Fibroblast of villous mesenchyme (primary cell): ENCODE results near the gene SIRPG. TPM values are rescaled to one million over a fixed set of nuclear protein-coding genes. Genes with fewer than 3 reads are reported as not detected.

ENCODE experiments used
- DNase-seq: peaks from one replicate; pipeline ENCODE4 v3.0.0-alpha.2; 2010; ENCODE audit warnings: low read depth
- H3K4me3 ChIP-seq: 2 replicates; pipeline ENCODE4 v1.5.1; 2011; ENCODE audit warnings: low read depth, mild to moderate bottlenecking, low read length
- total RNA-seq: library from RNA; depleted of rRNA; stranded (reverse); fragments of >200 nt; gene quantifications from 2 replicates; pipeline ENCODE4 v1.2.3, GENCODE V29; 2012
- TF ChIP-seq, protein P1 (sequence below): IDR thresholded peaks from 2 replicates; pipeline ENCODE4 v1.5.1; 2012; ENCODE audit warnings: low read depth, mild to moderate bottlenecking, low read length; ENCODE audit not compliant: insufficient read depth

Gene SIRPG
- total RNA-seq, 1 donor = not detected

DNA sequence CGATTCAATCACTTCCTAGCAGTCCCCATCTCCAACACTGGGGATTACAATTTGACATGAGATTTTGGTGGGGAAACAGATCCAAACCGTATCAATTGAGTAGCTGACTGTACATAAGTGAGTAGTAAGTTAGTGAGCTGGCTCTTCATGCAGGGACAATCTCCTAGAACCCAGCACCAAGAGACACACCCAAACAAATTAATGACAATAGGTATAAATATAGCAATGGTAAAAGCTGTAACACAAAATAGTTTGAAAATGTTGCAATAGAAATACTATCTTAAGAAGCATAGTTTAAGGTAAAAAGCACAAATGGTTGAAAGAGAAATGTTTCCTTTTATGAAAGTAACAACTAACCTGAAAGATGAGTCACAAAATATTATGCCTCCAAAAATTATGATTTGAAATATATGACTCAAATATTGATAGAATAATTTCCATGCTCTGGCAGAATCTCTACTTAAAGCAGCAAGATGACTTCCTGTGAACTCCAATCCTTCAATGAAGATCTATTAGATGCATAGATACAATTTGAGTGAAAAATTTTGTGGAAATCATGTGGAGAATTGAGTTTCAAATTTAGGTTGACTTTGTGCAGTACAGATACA lies 32.4 kb downstream of the SIRPG start:
- no peak for DNase-seq
- TF ChIP-seq, protein P1, sequence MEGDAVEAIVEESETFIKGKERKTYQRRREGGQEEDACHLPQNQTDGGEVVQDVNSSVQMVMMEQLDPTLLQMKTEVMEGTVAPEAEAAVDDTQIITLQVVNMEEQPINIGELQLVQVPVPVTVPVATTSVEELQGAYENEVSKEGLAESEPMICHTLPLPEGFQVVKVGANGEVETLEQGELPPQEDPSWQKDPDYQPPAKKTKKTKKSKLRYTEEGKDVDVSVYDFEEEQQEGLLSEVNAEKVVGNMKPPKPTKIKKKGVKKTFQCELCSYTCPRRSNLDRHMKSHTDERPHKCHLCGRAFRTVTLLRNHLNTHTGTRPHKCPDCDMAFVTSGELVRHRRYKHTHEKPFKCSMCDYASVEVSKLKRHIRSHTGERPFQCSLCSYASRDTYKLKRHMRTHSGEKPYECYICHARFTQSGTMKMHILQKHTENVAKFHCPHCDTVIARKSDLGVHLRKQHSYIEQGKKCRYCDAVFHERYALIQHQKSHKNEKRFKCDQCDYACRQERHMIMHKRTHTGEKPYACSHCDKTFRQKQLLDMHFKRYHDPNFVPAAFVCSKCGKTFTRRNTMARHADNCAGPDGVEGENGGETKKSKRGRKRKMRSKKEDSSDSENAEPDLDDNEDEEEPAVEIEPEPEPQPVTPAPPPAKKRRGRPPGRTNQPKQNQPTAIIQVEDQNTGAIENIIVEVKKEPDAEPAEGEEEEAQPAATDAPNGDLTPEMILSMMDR = no peak
- H3K4me3 ChIP-seq = no peak overlapping the region

DNA sequence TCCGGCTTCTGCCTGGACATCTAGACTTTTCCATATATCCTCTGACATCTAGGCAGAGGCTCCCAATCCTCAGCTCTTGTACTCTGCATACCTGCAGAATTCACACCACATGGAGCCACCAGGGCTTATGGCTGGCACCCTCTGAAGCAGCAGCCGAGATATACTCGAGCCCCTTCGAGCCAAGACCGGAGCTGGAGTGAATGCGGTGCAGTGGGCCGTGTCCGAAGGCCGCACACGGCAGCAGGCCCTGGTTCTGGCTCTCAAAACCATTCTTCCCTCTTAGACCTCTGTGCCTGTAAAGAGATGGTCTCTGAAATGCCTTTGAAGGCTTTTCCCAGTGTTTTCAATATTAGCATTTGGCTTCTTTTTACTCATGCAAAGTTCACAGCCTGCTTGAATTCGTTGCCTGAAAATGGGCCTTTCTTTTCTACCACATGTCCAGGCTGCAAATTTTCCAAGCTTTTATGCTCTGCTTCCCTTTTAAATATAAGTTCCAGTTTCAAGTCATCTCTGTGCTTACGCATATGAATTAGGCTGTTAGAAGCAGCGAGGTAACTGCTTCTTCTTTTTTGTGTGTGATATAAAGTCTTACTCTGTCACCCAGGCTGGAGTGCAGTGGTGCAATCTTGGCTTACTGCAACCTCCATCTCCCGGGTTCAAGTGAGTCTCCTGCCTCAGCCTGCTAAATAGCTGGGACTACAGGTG lies 33.9 kb downstream of the SIRPG start:
- no peak overlapping the region for H3K4me3 ChIP-seq
- TF ChIP-seq, protein P1 = no peak
- no peak for DNase-seq

DNA sequence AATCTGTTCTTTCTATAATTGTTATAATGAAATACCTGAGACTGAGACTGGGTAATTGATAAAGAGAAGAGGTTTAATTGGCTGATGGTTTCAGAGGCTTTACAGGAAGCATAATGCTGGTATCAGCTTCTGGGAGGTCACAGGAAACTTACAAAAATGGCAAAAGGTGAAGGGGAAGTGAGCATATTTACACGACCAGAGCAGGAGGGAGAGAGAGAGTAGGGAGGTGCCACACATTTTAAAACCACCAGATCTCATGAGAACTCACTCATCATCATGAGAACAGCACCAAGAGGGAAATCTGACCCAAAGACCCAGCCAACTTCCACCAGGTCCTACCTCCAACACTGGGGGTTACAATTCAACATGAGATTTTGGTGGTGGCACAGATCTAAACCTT lies 35.1 kb downstream of the SIRPG start:
- TF ChIP-seq, protein P1 = no peak
- no peak overlapping the region for H3K4me3 ChIP-seq
- no peak for DNase-seq

DNA sequence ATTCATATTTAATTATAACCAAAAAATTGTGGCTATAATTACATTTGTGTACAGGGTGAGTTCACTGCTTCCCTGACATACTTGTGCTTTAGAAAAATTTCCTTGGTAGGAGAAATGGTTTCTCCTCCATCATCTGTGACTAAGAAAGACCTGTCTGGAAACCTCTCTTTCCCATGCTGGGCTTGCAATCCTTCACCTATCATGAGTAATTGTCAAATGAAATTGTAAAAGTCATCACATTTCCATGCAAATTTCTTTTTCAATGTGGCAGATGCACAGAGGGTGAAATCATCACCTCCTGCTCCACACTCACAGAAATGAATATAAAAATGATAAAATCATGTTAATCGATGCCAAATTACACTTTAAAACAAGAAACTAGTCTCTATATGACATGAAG lies 36.3 kb downstream of the SIRPG start:
- no peak for DNase-seq
- TF ChIP-seq, protein P1 = no peak

DNA sequence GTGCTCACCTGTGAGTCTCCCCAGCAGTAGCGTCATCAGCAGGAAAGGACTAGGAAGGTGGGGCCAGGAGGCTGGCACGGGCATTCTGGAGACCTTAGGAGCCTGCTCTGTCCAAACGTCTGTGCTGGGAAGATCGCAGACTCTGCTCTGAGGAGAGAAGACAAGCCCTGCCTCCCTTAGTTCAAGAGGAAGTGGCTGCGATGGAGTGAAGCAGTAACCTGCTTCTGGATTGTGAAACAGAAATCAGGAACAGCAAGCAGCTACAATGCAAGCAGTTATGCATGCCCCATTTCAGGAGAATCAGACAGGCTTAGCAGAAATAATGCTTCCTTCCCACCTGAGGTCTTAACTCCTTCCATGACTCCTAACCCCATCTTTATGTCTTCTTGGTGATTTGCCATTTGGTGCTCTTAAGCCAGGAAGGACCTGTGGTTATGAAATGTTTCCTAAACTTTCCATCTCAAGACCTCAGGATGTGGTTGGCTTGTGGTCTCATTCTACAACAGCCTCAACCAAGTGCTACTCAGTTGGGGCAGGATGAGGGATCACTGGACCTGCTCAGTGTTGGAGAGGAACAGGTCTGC lies 37.6 kb downstream of the SIRPG start, which contains the start of gene SIRPB1:
Gene SIRPB1, minus strand, starts transcription at position 149 of the 584 bp plus-strand sequence. Its CDS starts 65 bp downstream, at position 84.
- TF ChIP-seq, protein P1 = no peak
- no peak for DNase-seq

More for the DNA sequence above, 36.3 kb downstream of the SIRPG start:
- no peak overlapping the region for H3K4me3 ChIP-seq

DNA sequence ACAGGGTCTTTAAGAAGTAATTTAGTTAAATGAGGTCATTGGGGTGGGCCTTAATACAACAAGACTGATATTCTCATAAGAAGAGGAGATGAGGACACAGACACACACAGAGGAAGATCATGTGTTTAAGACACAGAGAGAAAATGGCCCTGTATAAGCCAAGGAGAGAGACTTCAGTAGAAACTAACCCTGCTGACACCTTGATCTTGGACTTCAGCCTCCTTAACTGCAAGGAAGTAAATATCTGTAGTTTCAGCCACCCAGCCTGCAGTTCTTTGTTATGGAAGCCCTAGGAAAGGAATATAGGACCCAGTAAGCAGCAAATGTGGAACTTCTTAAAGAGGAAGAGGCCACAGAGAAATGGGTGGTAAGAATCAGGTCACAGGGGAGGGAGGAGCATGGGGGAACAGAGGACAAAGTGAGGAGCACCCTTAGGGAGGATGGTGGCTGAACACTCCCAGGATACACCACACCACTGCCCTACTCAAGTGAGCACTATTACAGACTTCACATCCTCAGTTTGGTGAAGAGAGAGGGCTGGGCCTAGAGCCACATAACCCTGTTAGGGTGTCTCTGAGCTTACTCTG lies 38.5 kb downstream of the SIRPG start:
- no peak overlapping the region for H3K4me3 ChIP-seq
- TF ChIP-seq, protein P1 = no peak
- DNase-seq = no peak

More for the DNA sequence above, 37.6 kb downstream of the SIRPG start, which contains the start of gene SIRPB1:
- H3K4me3 ChIP-seq = no peak within 1 kb of the TSS
